ENCODE data around the gene SIRPA. TPM values are rescaled to one million over a fixed set of nuclear protein-coding genes. Genes with fewer than 3 reads are reported as not detected.
A peak's percentile ranks its signal among the peaks of the same experiment; 100 is the strongest.

Gene SIRPA
- total RNA-seq, 1 experiment from 2014 or later: 8.9 TPM

- Mint-ChIP-seq H3K9me3 (no peaks in the 10 kb centered on the region), H3K36me3 (no peaks in the 10 kb centered on the region), H3K4me1 (peaks cover 66% of the 10 kb centered on the region), H3K27ac (no peak overlapping the region), H3K4me3 (peak overlapping the region; percentile 72), H3K27me3 (ENCODE audit: low read depth) (peaks cover 42% of the 10 kb centered on the region)
- DNase-seq (ENCODE audit: low spot score) (no peak), ATAC-seq (no peak)
- CTCF ChIA-PET: interaction anchor here (0.8 to 4.0 kb wide), 15 partner anchors 8 to 574 kb away, joined by 3 to 30 read pairs (median 4); no protein-coding TSS in a partner anchor
- no peak for TF ChIP-seq HMGXB4 (CRISPR knock-in tag; IDR thresholded peaks at IDR 0.05)
- TF ChIP-seq TEAD1 (CRISPR knock-in tag; IDR thresholded peaks at IDR 0.05): no peak
- 0 out of 2 replicates have a peak, but pooled peaks have one; percentile 23 for TF ChIP-seq FOXP1 (CRISPR knock-in tag; IDR thresholded peaks at IDR 0.05; ENCODE audit: borderline replicate concordance)
- no peak for TF ChIP-seq ZNF425 (CRISPR knock-in tag; conservative IDR thresholded peaks at IDR 0.05)
- no peak for TF ChIP-seq NFATC4 (CRISPR knock-in tag; IDR thresholded peaks at IDR 0.05)
- no peak for TF ChIP-seq E2F4 (CRISPR knock-in tag; IDR thresholded peaks at IDR 0.05; ENCODE audit: borderline replicate concordance, low read depth)
- TF ChIP-seq ELF4 (CRISPR knock-in tag; IDR thresholded peaks at IDR 0.05; ENCODE audit: low read depth): no peak
- 0 out of 2 replicates have a peak, but pooled peaks have one; percentile 1 for TF ChIP-seq GTF2I (CRISPR knock-in tag; conservative IDR thresholded peaks at IDR 0.05)
- no peak for TF ChIP-seq CREB1 (CRISPR knock-in tag; IDR thresholded peaks at IDR 0.05)
- no peak for TF ChIP-seq FOXJ3 (CRISPR knock-in tag; IDR thresholded peaks at IDR 0.05; ENCODE audit: borderline replicate concordance)
- no peak for TF ChIP-seq PRRX2 (CRISPR knock-in tag; IDR thresholded peaks at IDR 0.05)
- TF ChIP-seq FOXP4 (CRISPR knock-in tag; IDR thresholded peaks at IDR 0.05): no peak
- TF ChIP-seq AFF4 (CRISPR knock-in tag; IDR thresholded peaks at IDR 0.05; ENCODE audit: borderline replicate concordance): no peak
- TF ChIP-seq TCF7 (CRISPR knock-in tag; IDR thresholded peaks at IDR 0.05; ENCODE audit: low read depth): no peak
- POLR2A ChIA-PET: interaction anchor here (0.7 to 1.7 kb wide), 9 partner anchors 18 to 171 kb away, joined by 3 to 10 read pairs (median 3); no protein-coding TSS in a partner anchor
Measured at GRCh38 chr20:1947535-1947846, 52.3 kb downstream of the SIRPA start.
